DMS153 (cell line): Measurements from ENCODE around the gene ZHX3.

Experiments used
- DNase-seq: peaks from one replicate; lab custom pipeline; 2025; lab: John Stamatoyannopoulos, UW

ZHX3 gene

DNA sequence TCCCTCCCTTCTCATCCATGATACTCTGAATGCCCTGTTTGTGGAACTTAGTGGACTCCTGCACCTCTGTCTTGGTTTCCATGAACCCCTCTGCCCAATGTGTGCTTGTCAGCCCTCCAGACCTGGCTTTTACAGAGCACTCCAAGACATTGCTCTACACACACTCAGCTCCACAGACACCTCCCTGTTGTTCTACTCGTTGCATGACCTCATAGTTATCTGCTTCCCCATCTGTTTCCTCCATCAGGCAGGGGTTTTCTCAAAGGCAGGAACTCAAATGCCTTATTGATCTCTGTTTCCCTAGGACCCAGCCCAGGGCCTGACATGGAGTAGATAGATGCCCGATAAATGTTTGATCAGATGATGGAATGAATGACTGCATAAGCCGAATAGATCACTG lies 166.9 kb downstream of the ZHX3 start:
- no peak for DNase-seq

DNA sequence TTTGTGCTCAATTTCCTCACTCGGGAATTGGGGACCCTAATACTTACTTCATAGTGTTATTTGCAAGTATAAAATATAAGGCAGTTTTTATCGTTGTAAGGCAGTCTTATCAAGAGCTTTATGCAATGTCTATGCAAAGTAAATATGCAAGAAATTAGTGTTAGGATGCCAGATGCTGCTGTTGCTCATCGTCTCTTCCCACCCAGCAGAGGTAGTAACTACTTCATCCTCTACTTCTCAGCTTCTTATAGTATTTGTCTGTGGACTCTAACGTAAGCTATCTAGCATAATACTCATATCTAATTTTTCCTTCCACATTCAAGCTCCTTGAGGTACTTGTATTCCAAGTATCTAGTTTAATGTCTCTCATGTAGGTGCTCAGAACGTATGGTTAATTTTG lies 168.6 kb downstream of the ZHX3 start:
- no peak for DNase-seq

GRCh38 chr20:41147767-41148191 lies 169.8 kb downstream of the ZHX3 start:
- no peak for DNase-seq

GRCh38 chr20:41145821-41146620 lies 171.5 kb downstream of the ZHX3 start:
- DNase-seq, result no peak

DNA sequence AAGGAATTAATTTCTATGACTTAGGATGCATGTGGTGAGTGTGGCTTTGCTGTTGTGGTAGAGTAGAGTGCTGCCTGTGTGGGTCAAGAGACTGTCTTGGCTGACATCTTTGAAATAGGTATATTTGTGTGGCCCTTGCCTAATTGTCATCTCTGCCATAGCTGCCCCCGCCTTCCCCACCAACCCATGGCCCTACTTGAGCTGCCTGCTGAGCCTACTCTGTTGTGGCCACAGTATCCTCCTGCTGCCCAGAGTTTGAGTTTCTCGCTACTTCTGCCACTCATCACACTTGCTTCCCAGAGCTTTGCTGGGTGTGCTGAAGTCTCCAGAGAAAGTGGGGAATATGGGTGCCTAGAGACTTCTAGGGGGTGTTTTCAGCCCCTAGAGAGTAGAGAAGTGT lies 172.2 kb downstream of the ZHX3 start:
- DNase-seq, result no peak

DNA sequence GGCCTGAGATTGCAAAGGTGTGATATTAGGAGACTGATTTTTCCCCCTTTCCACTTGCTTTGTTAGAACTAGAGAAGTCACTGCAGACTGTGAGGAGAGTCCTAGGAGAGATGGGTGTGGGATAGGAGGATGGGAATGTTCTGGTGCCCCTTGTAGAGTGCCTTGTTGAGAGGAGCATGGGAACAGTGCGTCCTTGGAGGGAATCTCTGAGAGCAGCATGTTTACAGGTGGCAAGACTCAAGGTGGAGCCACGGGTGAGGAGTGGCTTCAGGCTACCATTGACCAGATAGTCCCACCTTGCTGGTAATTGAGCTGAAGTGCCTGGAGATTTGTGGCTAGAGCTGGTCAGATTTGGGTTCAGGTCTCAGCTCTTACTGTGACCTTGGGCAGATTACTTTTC lies 174.2 kb downstream of the ZHX3 start:
- DNase-seq, result no peak

GRCh38 chr20:41142919-41143318 lies 174.6 kb downstream of the ZHX3 start:
- no peak for DNase-seq

DNA sequence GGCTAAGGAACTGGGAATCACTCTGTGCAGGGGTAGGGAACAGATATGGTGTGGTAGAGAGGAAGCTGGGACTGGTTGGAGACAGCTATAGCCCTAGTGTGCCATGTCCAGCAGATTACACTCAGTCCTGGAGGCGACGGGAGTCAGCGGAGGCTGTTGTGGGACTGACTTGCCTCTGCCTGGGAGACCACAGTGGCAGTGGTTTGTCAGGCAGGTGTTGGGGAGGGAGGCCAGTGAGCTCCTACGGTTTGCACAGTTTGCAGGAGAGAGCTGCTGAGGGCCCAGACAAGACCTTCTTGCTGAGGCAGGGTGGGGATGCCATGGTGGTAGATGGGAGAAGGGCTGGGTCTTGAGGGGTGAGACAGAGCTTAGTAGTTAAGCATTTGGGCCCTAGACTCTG lies 175.3 kb downstream of the ZHX3 start:
- DNase-seq, result no peak

- DNase-seq, result no peak
Measured at GRCh38 chr20:41141153-41141815, 176.2 kb downstream of the ZHX3 start.

GRCh38 chr20:41140226-41141133 lies 177.1 kb downstream of the ZHX3 start:
- no peak for DNase-seq

DNA sequence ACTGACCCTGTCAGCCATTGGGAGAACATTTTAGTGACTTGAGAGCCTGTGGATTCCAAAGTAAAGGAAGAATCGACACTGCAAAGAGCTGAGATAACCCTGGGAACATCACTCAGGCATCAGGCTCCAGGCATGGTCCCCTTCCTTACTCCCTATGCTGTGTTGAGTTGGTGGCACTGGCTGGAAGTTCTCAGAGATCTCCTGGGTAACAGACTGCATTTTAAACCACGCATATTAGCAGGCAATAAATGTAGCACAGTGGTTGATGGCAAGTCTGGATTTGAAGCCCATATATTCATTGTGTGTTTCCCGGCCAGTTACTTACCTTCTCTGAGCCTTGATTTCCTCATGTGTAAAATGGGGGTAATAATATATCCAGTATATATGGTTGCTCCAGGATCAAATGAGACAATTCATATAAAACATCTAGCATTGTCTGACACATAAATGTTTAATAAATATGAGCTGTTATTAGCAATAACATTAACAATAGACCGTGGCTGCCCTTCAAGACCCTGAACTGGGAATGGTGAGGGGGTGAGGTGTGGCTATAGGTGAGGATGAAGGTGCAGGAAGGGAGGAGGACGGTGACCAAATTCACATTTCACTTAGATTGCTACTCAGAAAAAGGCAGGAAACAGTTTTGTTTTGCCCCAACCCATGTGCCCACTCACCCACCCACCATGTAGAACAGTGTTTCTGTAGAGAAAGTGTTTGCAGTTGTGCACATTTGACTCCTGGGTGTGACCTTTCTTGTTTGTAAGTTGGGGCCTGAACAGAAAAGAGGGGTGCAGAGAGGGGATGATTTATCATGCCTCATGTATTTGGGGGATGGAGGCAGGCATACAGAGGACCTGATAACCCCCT lies 178.1 kb downstream of the ZHX3 start:
- DNase-seq, result no peak

GRCh38 chr20:41138475-41139226 lies 178.9 kb downstream of the ZHX3 start:
- no peak for DNase-seq

GRCh38 chr20:41137614-41138474 lies 179.7 kb downstream of the ZHX3 start:
- no peak for DNase-seq

- DNase-seq, result peak; percentile 72
Measured at GRCh38 chr20:41136680-41137613, 180.6 kb downstream of the ZHX3 start, which contains the start of gene PLCG1. TSS of gene PLCG1 (plus strand) at chr20:41137543. CDS start at chr20:41137642, 99 bp downstream.

DNA sequence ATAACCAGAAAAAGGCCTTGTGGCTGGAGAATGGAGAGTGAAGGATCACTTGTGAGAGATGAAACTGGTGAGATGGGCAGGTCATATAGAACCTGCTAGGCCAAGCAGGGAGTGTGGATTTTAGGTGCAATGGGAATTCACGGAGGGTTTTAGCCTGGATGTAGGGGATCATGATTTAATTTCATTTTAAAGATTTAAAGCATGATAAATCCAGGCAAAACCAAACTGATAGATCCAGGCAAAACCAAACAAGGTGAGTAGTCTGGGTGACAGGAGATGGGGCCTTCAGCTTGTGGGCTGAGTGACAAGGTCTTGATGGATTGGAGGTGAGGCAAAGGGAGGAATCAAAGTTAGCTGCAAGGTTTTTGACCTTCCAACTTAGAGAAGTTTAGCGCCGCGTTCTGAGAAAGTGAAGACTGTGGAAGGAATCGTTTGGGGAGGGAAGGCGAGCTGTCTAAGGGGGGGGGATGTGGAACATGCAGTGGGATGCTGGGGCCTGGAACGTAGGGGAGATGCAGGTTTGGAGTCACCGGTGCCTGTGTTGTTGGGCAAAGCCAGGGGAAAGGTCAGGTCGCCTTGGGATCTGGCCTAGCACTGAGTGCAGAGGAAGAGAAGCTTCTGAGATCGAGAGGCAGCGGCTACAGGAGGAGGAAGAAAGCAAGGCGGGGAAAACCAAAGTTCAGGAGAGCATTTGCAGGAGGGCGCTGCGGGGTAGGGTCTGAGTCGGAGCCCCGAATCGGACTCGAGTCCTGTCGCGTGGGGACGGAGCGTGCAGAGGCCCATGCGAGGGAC lies 181.4 kb downstream of the ZHX3 start:
- DNase-seq, result no peak

DNA sequence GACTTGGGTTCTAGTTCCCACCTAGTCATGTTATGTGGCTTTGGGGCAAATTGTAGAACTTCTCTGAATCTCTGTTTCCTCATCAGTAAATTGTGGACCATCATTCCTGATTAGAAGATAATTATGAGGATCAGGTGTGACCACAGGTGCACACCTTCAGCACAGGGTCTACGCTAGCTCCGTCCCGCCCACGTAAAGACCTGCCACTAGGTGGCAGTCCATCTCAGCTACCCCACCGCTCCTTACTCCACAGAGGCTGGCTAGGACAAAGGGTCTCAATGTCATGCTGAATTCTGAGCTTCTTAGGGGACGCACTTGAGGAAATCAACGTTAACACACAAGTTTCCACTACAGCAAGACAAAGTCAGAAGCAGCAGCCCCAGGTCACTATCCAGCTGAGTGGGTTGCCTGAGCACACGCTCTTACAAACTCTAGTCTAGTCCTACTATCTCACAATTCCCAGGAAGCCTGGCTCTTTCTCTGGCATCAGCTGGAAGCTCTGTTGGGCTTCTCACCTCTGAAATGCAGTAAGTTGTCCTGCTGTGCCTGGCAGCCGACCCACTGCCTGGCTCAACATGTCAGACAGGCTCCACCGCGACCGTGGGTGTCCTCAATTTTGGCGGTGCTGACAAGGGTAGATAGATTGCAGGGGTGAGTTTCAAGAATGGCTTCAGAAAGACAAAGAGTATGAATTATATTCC lies 182.2 kb downstream of the ZHX3 start:
- DNase-seq, result no peak
